GM11168 (cell line): ENCODE data around the gene SH3TC2.

Experiments
- in situ Hi-C: fragments of 300-500 bp; cut with MboI; formaldehyde crosslinking; loops from one replicate; pipeline ENCODE4 v1.12.0; 2022; ENCODE audit warnings: low sequenced_read_pairs; ENCODE audit not compliant: unreplicated experiment

The SH3TC2 gene

DNA sequence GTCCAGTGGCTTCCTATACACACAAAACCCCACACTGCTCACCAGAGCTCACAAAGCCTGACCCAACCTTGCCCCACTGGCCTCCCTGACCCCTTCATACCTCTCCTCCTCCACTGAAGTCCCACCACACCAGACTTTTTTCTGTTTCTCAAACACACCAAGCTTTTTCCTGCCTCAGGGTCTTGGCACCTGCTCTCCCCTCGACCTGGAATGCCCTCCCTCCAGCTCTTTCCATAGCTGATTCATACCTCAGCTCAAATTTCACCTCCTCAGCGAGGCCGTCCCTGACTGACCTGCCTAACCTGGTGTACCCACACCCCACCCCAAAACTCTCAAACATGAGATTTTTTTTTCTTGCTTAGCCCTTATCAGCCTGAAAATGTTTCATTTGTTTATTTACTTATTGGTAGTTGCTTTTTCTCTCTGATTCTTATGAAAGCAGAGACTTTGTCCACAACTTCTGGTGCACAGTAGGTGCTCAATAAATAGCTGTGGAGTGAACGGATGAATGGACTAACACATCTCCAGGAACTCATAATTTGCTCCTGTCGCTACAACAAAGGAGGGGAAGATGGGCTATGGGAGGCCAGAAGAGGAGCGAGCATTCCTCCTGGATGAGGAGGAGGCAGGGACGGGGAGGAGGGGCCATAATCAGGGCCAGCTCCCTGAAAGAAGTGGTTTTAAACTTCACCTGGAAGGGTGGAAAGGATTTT lies 84.3 kb downstream of the SH3TC2 start:
- in situ Hi-C loops = no loop called here

DNA sequence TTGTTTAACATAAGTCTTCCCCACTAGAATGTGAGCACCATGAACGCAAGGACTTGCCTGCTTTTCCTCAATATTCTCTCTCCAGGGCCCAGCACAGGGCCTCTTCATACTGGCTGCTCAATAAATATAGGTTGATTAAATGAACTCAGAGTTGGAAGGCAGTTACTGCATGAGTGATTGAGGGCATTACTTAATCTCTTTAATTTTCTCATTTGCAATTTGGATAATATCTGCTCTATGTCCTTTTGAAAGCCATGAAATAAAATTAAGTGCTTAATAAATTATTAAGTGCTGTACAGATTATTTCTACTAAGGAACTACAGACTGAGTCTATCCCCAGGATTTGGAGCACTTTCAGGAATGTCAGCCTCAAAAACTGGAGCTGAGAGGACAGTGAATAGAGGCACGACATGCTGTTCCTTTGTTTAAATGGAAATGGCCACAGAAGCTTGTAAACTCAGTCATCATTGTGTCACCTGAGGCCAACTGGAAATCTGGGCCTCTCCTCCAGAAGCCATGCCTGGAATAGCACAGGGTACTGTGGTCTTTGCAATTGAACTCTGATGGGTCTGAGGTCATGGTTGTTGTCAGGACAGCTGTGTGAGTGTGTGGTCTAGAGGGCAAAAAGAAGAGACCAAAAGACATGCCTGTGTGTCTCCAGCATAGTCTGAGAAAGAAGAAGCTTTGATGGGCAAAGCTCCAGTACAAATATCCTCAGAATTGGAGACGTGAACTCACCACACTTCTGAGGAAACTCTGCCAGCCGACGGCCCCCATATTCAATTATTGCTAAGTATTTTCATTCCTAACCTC lies 86.1 kb downstream of the SH3TC2 start:
- in situ Hi-C loops = no loop called here

DNA sequence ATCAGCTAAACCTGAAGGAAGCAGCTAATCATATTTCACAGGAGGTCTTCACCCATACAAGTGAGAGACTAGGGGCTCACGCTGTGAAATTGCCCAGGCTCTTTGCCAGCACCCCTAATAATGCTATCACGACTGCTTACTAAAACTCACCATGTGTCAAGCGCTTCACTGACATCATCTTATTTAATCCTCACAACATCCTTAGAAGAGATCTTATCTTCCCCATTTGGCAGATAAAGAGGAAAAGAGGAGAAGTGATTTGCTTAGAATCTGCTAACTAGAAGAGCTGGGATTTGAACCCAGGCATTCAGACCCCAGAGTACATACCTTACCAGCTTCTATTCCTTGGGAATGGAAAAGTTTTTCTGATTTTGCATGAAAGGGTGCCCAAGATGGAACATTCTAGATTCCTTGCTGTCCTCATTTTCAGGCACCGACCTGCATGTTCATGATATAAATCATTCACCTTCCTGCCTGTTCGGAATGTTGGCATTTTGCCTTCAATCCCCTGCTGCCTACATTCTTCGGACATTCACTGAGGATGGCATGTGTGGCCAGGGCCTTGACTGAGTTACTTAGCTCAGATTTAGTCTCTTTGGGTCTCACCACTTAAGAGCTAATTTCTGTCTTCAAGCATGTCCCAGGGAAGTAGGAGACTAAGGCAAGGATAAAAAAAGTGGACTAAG lies 88.1 kb downstream of the SH3TC2 start:
- in situ Hi-C loops = no loop called here

DNA sequence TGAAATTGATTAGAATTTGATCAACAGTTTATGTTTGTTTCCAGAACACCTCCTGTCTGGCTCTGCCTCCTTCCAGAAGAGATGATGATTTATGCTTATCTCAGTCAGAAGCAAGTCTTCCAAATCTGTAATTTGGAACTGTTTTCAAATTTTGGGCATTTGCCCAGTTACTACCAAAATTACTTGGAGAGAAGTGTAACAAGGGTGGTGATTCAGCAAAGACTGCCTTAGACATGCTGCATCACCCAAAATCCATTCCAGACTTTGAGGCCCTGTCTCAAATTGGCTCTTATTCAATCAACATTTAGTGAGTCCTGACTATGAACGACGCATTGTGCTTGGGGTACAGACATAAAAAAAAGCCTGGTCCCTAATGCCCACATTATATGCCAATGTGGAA lies 89.4 kb downstream of the SH3TC2 start:
- in situ Hi-C loops = no loop called here

DNA sequence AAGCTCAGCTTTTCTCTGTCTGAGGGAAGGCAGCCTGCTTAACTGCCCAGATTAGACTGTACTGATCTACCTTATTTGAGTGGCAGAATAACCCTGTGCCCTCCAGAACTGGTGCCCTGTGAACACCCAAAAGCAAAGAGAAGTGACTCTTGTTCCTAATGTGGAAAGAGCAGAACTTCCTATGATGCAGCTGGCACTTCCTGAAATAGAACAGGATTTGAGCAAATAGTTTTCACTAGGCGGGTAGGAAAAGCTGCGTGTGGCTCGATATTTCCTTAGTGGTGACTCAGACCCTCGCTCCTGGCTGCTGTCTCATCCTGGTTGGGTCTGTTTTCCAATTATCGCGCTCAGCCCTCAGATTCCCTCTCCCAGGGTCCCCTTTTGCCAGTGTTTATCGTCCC lies 89.9 kb downstream of the SH3TC2 start:
- in situ Hi-C loops = no loop called here

DNA sequence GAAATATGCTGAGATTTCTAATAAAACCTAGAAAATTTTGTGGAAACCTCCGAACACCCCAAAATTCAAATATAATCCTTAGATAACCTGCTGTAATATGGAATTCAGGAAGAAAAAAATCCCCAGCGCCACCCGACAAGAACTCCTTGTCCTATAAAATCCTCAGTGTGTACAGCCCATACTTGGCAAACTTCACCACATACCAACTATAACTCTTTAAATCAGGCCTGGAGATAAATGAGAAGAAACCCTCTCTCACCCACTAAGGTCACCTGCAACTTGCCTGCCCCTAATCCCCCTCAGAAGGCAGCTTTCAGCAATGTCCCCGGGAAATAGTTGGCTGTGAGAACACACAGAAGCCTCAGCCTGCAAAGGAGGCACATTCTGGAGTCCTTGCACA lies 90.5 kb downstream of the SH3TC2 start:
- in situ Hi-C loops = no loop called here

DNA sequence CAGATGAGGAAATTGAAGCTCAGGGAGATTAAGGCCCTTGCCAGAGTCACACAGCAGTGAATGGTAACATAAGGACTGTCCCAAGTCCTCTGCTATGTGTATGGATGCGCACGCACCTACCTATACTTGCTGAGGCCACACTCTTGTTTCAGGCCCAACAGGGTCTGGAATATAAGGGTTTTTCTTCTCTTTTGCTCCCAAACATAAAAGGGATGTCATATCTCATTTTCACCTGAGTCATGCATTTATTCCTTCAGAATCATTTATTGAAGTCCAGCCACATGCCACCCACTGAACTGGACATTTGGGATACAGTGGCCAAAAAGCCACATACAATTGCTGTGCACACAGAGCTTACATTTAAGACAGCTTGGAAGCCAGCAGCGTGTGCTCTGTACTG lies 92.0 kb downstream of the SH3TC2 start:
- in situ Hi-C loops = no loop called here

DNA sequence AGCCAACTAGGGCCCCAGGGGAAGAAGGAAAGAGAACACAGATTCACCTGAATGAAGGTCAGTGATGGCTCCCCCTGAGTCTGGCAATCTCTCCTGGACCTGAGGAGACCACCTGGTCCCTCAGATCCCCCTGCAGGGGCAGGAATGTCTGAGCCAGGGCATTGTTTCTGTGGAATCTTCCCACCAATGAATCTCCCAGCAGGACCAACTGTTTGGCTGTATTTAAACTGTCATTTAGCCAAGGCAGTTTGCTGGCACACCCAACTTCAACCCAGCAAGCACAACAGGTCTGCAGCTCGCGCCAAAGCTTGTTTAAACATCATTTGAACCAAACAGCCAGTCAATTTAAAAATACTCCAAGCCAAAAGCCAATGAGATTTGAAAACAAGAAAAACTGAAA lies 92.6 kb downstream of the SH3TC2 start:
- in situ Hi-C loops = no loop called here

DNA sequence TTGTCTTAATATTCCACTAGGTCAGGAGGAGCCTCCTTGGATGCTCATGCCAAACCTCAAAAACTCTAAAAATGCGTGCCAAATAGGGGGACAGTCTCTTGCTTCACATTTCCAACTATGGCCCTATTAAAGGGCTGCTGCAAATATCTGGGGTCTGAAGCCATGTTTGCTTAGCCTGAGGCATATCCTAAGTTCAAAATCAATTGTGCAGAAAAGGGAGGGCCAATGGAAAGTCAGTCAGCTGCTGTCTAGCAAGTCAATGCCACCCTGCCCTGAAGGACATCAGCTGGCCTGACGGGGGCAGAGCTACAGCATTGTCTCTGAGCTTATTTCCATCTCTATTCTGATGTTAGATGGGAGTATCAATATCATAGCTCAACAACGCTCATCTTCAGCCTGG lies 93.6 kb downstream of the SH3TC2 start:
- in situ Hi-C loops = no loop called here

DNA sequence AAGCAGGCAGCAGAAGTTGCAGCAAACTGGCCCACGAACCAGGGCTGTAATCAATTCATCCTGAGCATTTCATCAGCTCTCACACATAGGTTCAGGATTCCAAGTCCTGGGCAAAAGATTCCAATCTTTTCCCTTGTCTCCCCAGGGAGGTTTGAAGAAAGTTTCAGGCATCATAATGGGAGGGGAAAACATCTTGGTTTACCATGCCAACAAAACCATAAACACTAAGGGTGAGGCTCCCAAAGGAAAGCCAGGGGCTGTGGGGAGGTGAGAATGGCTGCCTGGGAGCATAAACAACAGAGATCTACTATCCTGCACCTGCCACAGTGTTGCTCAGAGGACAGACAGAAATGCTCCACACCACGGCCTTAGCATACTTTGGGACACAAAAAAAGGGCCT lies 94.6 kb downstream of the SH3TC2 start:
- in situ Hi-C loops = no loop called here

DNA sequence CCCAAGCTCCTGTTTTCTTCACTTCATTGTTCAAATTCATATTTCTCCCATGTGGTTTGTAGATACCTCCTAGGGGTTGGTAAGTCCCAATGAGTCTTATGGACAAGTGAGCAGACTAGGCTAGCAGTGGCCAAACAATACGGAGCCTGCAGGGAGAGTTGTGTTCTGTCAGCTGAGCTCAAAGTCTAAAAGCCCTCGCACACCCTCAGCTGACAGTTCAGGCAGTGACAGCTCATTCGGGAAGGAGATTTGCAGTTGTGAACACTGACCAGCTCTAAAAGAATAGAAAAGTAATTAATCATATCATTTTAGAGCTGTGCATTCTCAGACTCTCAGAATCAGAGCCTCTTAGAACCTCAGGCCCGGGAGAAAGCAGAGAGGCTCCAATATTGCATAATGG lies 95.1 kb downstream of the SH3TC2 start:
- in situ Hi-C loops = no loop called here

DNA sequence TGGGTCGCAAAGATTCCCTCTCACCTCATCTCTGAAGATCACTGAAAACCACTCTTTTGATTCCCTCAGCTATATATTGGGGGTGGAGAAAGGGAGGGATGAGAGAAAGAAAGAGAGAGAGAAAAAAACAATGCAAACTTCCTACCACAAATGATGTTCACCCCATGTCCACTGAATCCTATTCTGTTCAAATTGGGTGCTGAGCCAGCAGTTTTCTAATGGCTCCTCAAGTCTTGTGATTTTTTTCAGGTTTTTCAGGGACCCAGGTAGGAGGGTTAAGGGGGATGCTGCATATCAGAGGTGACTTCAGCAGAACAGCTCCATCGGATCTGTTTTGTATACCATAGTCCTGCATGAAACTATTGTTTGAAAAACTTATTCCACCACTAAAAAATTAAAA lies 95.9 kb downstream of the SH3TC2 start:
- in situ Hi-C loops = no loop called here

DNA sequence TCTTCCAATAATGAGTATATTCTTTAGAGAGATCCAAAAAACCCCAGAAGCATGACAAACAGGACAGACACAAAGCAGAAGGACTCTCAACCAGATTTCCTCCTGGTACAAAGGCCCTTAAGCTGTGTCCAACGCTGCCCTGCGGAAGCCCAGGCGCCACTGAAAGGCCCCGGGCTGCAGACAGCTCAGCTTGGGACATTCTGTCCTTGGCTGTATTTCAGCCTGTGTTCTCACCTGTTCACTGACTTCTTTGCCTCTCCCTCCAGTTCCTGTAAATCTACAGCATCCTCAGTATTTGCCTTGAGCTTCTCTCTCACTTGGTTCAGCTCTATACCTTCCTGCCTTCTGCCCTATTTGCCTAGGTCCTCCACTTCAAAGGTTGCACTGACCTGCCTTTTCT lies 96.5 kb downstream of the SH3TC2 start:
- in situ Hi-C loops = no loop called here

DNA sequence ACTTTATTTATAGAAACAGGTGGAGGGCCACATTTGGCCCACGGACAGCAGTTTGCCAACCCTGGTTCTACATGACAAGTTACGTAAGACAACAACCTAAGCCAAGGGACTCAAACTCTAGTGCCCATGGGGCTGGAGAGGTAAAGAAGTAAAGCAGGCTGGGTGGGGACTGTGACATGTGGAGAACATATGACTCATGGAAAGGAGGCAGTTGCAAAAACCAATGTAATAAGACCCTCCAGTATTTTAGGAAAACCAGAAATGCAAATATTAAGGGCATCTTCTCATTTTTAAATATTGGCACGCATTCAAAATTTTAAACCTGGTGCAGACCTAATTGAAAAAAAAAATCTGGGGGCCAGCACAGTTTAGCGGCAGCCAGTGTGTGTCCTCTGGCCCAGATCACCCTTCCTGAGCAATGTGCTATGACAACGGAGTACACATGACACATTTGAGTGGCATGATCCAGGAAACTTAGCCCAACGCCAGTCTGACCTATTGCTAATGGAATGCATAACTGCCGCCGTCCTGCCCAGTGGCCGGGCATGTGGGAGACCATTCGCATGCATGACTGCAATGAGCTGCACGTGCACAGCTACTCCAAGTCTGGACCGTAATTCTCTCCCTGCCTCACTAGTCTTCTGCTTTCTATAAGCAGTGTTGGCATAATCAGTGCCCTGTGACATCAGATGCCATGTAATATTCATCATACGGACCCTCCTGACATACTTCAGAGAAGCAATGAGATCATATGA lies 97.2 kb downstream of the SH3TC2 start:
- in situ Hi-C loops = no loop called here

DNA sequence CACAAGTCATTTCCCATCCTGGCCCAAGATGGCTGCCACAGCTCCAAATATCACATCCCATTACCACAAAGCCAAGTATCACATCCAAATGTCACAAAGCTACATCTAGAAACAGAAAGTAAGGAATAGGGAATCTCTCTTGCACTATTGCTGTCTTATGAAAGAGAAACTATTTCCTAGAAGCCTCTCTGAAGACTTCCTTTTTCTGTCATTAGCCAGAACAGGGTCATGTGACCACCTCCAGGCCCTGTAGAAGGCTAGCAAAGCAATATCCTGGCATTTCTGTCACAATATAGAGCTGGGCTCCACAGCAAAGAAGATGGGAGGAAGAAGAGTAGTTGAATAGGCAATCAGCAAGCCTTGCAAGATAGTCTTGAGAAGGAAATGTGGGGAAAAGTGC lies 99.2 kb downstream of the SH3TC2 start:
- in situ Hi-C loops = no loop called here

DNA sequence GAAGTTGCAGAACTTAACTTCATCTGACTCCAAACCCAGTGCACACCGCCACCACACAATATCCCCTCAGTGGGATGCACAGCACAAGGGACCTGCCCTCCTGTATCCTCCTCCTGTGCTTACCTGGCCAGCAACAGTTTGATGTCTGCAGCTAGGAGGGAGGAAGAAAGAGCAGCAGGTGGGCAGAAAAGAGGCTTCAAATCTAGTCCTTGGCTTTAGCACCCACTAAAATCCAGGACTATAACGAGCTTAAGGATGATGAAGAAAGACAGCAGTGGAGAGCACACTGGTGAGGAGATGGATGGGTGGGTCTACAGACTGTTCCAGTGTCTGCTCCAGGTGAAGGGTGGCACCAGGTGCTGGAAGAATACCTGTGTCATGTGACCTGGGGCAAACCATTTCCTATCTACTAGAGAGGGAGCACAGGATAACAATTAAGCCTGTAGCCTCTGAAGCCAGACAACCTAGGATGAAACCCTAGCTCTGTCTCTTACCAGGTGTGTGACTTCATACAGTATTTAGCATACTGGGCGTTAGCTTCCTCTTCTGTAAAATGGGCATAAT lies 100.0 kb downstream of the SH3TC2 start:
- in situ Hi-C loops = no loop called here

DNA sequence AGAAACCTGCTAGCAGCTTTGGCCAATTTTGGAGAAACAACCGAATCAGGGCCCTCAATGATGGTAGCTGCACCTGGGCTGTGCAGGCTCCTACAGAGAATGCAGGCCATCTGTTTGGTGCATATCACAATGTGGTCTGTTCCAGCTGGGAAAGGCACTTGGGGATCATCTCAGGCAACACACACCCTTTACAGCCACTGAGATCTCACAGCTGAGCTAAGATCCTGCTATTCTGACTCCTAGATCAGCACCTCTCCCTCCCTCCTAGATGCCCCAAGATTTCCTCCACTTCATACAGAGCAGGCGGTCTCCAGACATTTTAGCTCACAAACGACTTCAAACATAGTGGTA lies 100.7 kb downstream of the SH3TC2 start:
- in situ Hi-C loops = no loop called here

DNA sequence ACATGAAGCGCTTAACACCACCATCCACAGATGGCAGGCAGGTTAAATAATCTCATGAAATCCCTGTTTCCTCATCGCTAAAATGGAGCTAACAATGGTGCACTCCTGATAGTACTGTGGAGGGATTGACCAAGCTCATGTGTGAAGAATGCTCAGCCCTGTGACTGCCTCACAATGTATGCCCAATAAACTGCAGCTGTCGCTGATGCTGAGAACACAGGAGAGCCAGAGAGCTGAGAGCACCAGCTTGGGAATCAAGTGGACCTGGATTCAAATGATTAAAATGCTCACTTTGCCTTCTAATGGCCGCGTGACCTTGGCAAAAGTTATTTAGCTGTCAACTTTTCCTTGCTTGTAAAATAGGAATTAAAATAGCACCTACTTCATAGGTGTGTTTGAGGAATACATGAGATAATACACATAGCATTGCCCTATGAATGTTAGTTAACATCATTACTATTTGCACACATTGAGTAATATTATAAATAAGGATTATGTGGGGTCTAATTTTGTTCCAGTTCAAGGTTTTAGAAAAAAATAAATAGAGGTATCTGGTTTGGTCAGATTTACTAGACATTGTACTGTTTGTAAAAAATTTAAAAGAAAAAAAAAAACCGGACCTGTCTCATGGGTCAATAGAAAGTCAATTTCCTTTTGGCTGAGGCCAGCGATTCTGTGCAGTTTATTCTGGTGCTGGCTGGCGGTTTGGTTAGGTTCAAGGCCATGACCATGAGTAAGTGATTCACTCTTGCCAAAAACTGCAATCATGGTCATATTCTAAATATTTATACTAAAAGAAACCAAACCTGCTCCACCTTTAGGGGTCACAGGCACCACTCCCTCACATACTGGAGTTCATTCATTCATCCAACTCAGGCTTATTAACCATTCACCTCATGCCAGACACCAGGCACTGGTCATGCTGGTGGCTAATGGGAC lies 101.3 kb downstream of the SH3TC2 start:
- in situ Hi-C loops = no loop called here

DNA sequence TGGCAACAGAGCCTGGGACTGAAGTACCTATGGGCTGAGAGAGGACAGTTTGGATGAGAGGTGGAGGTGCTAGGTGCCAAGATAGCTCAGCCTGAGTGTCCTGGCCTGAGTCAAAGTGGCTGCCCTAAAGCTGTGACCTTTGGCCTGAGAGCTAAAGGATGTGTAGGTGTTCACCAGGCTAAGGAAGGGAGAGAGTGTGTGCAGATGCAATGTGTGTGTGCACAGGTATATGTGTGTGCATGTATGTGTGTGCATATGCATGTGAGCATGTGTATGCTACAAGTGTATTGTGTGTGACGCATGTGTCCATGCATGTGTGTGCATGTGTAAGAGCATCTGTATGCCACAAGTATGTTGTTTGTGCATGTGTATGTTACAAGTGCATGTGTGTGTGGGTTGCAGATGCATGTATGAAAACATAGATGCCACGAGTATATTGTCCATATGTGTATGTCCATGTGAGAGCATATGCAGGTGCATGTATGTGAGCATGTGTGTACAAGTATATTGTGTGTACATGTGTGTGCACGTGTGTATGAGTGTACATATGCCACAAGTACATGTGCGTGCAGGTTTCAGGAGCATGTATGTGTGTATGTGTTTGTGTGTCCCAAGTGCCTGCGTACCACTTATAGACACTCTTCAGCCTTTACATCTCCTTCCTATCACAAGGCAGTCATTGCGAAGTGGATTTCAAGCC lies 102.6 kb downstream of the SH3TC2 start:
- in situ Hi-C loops = no loop called here
